Thoracic aorta (tissue), 2 donors: Measurements from ENCODE around the gene EPX. TPM values are rescaled to one million over a fixed set of nuclear protein-coding genes. Genes with fewer than 3 reads are reported as not detected.

Experiments used
- ATAC-seq: fragments of 150-250 bp; one replicate; pipeline ENCODE4 v1.8.0; 2017; ENCODE audit warnings: low read depth; ENCODE audit not compliant: insufficient number of reproducible peaks, low FRiP score
- DNase-seq: peaks from one replicate; pipeline ENCODE4 v3.0.0-alpha.2; 2020; ENCODE audit warnings: low spot score
- H3K27ac ChIP-seq, 2 donors: fragments of 200-600 bp; sonication (generic); 1 replicate in 1 of 2; 2 replicates in 1 of 2; pipeline ENCODE4 v1.5.1; 2016; ENCODE audit warnings: mild to moderate bottlenecking in 2 of 2, moderate library complexity in 2 of 2
- H3K27me3 ChIP-seq: fragments of 200-600 bp; sonication (generic); replicated peaks from 2 replicates; pipeline ENCODE4 v1.6.0; 2016; ENCODE audit warnings: mild to moderate bottlenecking; ENCODE audit not compliant: insufficient read depth
- H3K36me3 ChIP-seq: fragments of 200-600 bp; sonication (generic); one replicate; pipeline ENCODE4 v1.5.1; 2016
- H3K4me1 ChIP-seq, 2 donors: fragments of 200-600 bp; sonication (generic); 1 replicate in 1 of 2; 2 replicates in 1 of 2; pipeline versions ENCODE4 v1.5.1 to v1.6.0; 2016; ENCODE audit warnings: low read depth in 2 of 2, mild to moderate bottlenecking in 1 of 2; ENCODE audit not compliant: control insufficient read depth in 1 of 2
- H3K4me3 ChIP-seq: fragments of 200-600 bp; sonication (generic); 2 replicates; pipeline ENCODE4 v1.5.1; 2016; ENCODE audit warnings: mild to moderate bottlenecking
- H3K9me3 ChIP-seq: fragments of 200-600 bp; sonication (generic); 2 replicates; pipeline ENCODE4 v1.5.1; 2016
- CTCF ChIP-seq: fragments of 200-600 bp; sonication (generic); IDR thresholded peaks from one replicate; pipeline ENCODE4 v1.5.1; 2019; ENCODE audit warnings: antibody characterized with exemption
- total RNA-seq, 2 donors: library from RNA; depleted of rRNA; stranded (reverse); fragments of >200 nt; gene quantifications; one replicate each; pipeline versions ENCODE4 v1.1.0 to v1.2.3, GENCODE V29; 2016

The EPX gene
- total RNA-seq, 2 donors from 2014 or later = not detected

DNA sequence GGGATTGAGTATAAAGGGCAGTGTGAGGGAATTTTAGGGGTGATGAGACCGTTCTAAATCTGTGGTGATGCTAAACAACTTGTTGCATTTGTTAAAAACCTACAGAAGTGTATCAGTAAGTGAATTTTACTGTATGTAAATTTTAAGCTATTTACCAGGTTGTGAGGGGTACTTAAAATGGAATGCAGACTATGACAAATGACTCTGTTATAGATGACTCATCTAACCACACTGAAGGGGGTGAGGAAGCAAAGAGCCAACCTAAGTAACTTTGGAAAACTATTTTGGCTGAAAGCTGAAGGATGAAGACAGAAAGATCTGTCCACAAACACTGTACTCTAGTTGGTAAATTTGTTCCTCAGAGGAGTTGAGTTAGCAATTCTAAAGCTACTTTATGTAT lies 31.8 kb downstream of the EPX start:
- no peaks in the 10 kb centered on the region for H3K27me3 ChIP-seq
- H3K4me1 ChIP-seq = peaks cover 5 to 8% of the 10 kb centered on the region in 2 donors
- H3K36me3 ChIP-seq = no peaks in the 10 kb centered on the region
- DNase-seq (no peak), ATAC-seq (no peak)
- no peak for TF ChIP-seq CTCF
- H3K4me3 ChIP-seq = no peak overlapping the region
- no peaks in the 10 kb centered on the region for H3K9me3 ChIP-seq
- H3K27ac ChIP-seq = no peak overlapping the region

- no peaks in the 10 kb centered on the region for H3K36me3 ChIP-seq
- H3K27me3 ChIP-seq = no peaks in the 10 kb centered on the region
- no peak for ATAC-seq
- H3K4me1 ChIP-seq = no peaks in the 10 kb centered on the region
- H3K27ac ChIP-seq = no peak overlapping the region
- no peak overlapping the region for H3K4me3 ChIP-seq
- no peaks in the 10 kb centered on the region for H3K9me3 ChIP-seq
- DNase-seq = no peak
- no peak for TF ChIP-seq CTCF
These were observed 35.2 kb downstream of the EPX start for GRCh38 chr17:58227733-58228132.

GRCh38 chr17:58228679-58229078 lies 36.2 kb downstream of the EPX start:
- Histone ChIP-seq H3K27me3 (no peaks in the 10 kb centered on the region), H3K4me3 (no peak overlapping the region), H3K4me1 (no peaks in the 10 kb centered on the region), H3K9me3 (no peaks in the 10 kb centered on the region), H3K27ac (no peak overlapping the region), H3K36me3 (no peaks in the 10 kb centered on the region)
- no peak for TF ChIP-seq CTCF
- DNase-seq (no peak), ATAC-seq (no peak)

DNA sequence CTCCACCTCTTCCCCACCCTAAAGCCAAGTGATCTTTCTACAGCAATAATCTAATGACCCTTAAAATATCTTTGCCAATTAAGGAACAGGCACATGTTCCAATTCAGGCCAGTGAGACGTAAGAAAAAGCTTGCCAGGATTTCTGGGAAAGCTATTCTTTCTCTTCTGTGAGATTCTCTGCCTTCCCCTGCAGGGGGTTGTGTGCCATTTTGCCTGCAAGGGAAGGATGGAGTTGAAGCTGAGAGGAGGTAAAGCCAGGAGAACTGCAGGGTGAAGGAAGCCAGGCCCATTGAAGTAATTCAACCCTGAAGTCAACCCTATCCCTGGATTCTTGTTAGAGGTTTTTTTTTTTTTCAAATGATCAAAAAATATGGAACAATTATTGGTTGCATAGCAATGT lies 36.9 kb downstream of the EPX start:
- DNase-seq = no peak
- Histone ChIP-seq H3K36me3 (no peaks in the 10 kb centered on the region), H3K9me3 (no peaks in the 10 kb centered on the region), H3K27me3 (no peaks in the 10 kb centered on the region), H3K4me3 (no peak overlapping the region), H3K4me1 (no peaks in the 10 kb centered on the region), H3K27ac (no peak overlapping the region)
- no peak for ATAC-seq
- TF ChIP-seq CTCF = no peak

- Histone ChIP-seq H3K4me1 (no peaks in the 10 kb centered on the region), H3K27me3 (no peaks in the 10 kb centered on the region), H3K9me3 (no peaks in the 10 kb centered on the region), H3K36me3 (no peaks in the 10 kb centered on the region), H3K4me3 (no peak overlapping the region), H3K27ac (no peak overlapping the region)
- no peak for DNase-seq
- TF ChIP-seq CTCF = no peak
- no peak for ATAC-seq
These were observed 37.4 kb downstream of the EPX start for GRCh38 chr17:58229881-58230280.
